Neural progenitor cell (in vitro differentiated cells): Measurements from ENCODE around the gene APOBEC3A.
"Not testable (repeated sequence)": the region's sequence is repeated elsewhere in the genome, so short reads cannot be mapped to it uniquely, and the experiment has no call there.

Experiments used
- CTCF ChIP-seq: fragments of 200-600 bp; sonication (generic); IDR thresholded peaks from 2 replicates; pipeline ENCODE4 v1.5.1; 2017; ENCODE audit warnings: antibody characterized with exemption, mild to moderate bottlenecking
- EZH2 ChIP-seq: fragments of 200-600 bp; sonication (generic); IDR thresholded peaks from 2 replicates; pipeline ENCODE4 v1.6.1; 2017; ENCODE audit warnings: antibody characterized with exemption, mild to moderate bottlenecking, moderate library complexity
- EZH2phosphoT487 ChIP-seq: fragments of 200-600 bp; sonication (generic); IDR thresholded peaks from 2 replicates; pipeline ENCODE4 v1.6.1; 2017; ENCODE audit warnings: antibody characterized with exemption

- TF ChIP-seq CTCF, EZH2, EZH2phosphoT487: not testable (repeated sequence)
These were observed 5.9 kb downstream of the APOBEC3A start for GRCh38 chr22:38963291-38963738.
